Measurements from ENCODE around the gene CUL9. TPM values are rescaled to one million over a fixed set of nuclear protein-coding genes. Genes with fewer than 3 reads are reported as not detected.

CUL9 gene
- total and polyA plus RNA-seq, 4 donors, result 19.7 to 45.6 (median 35.5) TPM

DNA sequence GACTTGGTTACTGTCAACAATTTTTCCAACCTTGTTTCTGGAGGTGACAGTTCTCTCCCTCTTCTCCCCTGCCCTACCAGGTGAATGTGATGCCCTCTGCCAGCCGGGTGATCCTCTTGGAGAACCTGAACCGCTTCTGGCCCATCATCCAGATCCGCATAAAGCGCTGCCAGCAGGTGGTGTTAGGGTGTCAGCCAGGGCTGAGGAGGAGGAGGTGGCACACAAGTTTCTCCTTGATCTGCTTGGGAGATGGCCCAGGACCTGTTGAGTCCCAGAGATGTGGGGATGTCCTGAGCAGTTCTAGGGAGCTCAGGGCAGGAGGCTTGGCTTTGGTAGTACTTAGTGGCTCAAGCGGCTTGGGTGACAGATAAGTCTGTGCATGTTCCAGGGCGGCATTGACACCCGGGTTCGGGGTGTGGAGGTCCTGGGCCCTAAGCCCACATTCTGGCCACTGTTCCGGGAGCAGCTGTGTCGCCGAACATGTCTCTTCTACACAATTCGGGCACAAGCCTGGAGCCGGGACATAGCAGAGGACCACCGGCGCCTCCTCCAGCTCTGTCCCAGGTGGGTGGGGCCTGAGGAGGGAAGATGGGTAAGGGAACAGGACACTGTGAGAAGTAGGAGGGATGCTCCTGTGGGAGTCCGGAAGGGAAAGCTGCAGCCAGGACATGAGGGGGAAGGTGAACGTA, 21.2 kb downstream of the CUL9 start:
- Histone ChIP-seq H3K4me3 (no peak overlapping the region), H3K27me3 (ENCODE audit: control insufficient read depth in 3 of 3, insufficient read depth in 3 of 3, low read length in 2 of 3) (no peaks in the 10 kb centered on the region), H3K27ac (ENCODE audit: low read depth in 1 of 2, low read length in 1 of 2) (no peak overlapping the region), H3K4me1 (ENCODE audit: control insufficient read depth in 5 of 5, insufficient read depth in 5 of 5, low read length in 5 of 5) (no peaks in the 10 kb centered on the region), H3K9me3 (ENCODE audit: control insufficient read depth in 4 of 4, insufficient read depth in 3 of 4, low read length in 3 of 4) (no peaks in the 10 kb centered on the region), H3K36me3 (ENCODE audit: control insufficient read depth in 4 of 4, insufficient read depth in 4 of 4, low read length in 4 of 4) (peaks cover 2 to 31% (median 5%) of the 10 kb centered on the region in 4 donors), H3K9ac (ENCODE audit: insufficient read depth in 1 of 2, low read length in 2 of 2) (no peak overlapping the region)
- no peak for DNase-seq
- 94 to 96% methylated on average over 17 of the region's 17 CpGs for WGBS, 2 donors
- ATAC-seq (ENCODE audit: insufficient read depth, low FRiP score), result no peak
- TF ChIP-seq, protein P1, sequence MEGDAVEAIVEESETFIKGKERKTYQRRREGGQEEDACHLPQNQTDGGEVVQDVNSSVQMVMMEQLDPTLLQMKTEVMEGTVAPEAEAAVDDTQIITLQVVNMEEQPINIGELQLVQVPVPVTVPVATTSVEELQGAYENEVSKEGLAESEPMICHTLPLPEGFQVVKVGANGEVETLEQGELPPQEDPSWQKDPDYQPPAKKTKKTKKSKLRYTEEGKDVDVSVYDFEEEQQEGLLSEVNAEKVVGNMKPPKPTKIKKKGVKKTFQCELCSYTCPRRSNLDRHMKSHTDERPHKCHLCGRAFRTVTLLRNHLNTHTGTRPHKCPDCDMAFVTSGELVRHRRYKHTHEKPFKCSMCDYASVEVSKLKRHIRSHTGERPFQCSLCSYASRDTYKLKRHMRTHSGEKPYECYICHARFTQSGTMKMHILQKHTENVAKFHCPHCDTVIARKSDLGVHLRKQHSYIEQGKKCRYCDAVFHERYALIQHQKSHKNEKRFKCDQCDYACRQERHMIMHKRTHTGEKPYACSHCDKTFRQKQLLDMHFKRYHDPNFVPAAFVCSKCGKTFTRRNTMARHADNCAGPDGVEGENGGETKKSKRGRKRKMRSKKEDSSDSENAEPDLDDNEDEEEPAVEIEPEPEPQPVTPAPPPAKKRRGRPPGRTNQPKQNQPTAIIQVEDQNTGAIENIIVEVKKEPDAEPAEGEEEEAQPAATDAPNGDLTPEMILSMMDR (IDR thresholded peaks at IDR 0.05; ENCODE audit: control extremely low read depth, extremely low read depth), result no peak

DNA sequence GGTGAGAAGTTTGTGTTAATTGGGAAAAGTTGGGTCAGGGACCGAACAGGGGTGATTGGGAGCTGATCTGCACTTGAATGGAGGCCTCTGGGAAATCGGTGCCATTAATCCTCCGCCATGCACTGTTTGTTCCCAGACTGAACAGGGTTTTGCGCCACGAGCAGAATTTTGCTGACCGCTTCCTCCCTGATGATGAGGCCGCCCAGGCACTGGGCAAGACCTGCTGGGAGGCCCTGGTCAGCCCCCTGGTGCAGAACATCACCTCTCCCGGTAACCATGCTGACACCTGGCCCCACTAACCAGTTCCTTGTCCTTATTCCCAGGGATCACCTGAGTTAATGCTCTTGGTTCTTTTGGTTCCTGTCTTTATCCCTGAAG, 21.7 kb downstream of the CUL9 start:
- DNase-seq (no peak), ATAC-seq (ENCODE audit: insufficient read depth, low FRiP score) (no peak)
- WGBS, 2 donors, result 95 to 97% methylated on average over 8 of the region's 8 CpGs
- TF ChIP-seq, protein P1 (IDR thresholded peaks at IDR 0.05; ENCODE audit: control extremely low read depth, extremely low read depth), result no peak
- no peak overlapping the region for H3K4me3 ChIP-seq
- no peak overlapping the region for H3K27ac ChIP-seq (ENCODE audit: low read depth in 1 of 2, low read length in 1 of 2)
- peaks cover 2 to 28% (median 5%) of the 10 kb centered on the region in 4 donors for H3K36me3 ChIP-seq (ENCODE audit: control insufficient read depth in 4 of 4, insufficient read depth in 4 of 4, low read length in 4 of 4)
- no peaks in the 10 kb centered on the region for H3K27me3 ChIP-seq (ENCODE audit: control insufficient read depth in 3 of 3, insufficient read depth in 3 of 3, low read length in 2 of 3)
- H3K9me3 ChIP-seq (ENCODE audit: control insufficient read depth in 4 of 4, insufficient read depth in 3 of 4, low read length in 3 of 4), result no peaks in the 10 kb centered on the region
- no peaks in the 10 kb centered on the region for H3K4me1 ChIP-seq (ENCODE audit: control insufficient read depth in 5 of 5, insufficient read depth in 5 of 5, low read length in 5 of 5)
- no peak overlapping the region for H3K9ac ChIP-seq (ENCODE audit: insufficient read depth in 1 of 2, low read length in 2 of 2)

DNA sequence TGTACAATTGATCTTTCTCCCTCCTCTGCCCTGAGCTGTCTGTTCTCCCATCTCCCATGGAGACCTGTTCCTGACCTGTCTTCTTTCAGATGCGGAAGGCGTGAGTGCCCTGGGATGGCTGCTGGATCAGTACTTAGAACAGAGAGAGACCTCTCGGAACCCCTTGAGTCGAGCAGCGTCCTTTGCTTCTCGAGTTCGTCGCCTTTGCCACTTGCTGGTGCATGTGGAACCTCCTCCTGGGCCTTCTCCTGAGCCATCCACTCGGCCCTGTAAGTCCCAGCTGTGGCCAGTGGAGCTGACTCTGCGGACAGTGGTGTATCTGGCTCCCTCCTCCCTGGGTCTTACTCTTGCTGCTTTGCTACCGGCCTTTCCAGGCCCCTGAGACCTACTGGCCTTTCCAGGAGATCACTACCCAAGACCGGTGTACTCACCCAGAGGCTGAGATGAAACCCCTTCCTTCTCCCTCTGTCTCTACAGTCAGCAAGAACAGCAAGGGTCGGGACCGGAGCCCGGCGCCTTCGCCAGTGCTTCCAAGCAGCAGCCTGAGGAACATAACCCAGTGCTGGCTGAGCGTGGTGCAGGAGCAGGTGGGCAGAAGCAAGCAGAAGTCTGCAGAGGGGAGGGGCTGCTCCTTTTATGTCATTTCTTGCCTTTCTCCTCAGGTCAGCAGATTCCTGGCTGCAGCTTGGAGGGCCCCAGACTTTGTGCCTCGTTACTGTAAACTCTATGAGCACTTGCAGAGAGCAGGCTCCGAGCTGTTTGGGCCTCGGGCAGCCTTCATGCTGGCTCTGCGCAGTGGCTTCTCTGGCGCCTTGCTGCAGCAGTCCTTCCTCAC, 22.5 kb downstream of the CUL9 start:
- TF ChIP-seq, protein P1 (IDR thresholded peaks at IDR 0.05; ENCODE audit: control extremely low read depth, extremely low read depth), result no peak
- ATAC-seq (ENCODE audit: insufficient read depth, low FRiP score) (no peak), DNase-seq (no peak)
- 95 to 97% methylated on average over 23 of the region's 23 CpGs for WGBS, 2 donors
- Histone ChIP-seq H3K36me3 (ENCODE audit: control insufficient read depth in 4 of 4, insufficient read depth in 4 of 4, low read length in 4 of 4) (peaks cover 2 to 25% (median 5%) of the 10 kb centered on the region in 4 donors), H3K9me3 (ENCODE audit: control insufficient read depth in 4 of 4, insufficient read depth in 3 of 4, low read length in 3 of 4) (no peaks in the 10 kb centered on the region), H3K27ac (ENCODE audit: low read depth in 1 of 2, low read length in 1 of 2) (no peak overlapping the region), H3K4me1 (ENCODE audit: control insufficient read depth in 5 of 5, insufficient read depth in 5 of 5, low read length in 5 of 5) (no peaks in the 10 kb centered on the region), H3K9ac (ENCODE audit: insufficient read depth in 1 of 2, low read length in 2 of 2) (no peak overlapping the region), H3K27me3 (ENCODE audit: control insufficient read depth in 3 of 3, insufficient read depth in 3 of 3, low read length in 2 of 3) (no peaks in the 10 kb centered on the region), H3K4me3 (no peak overlapping the region)

All from lung (tissue), 12 donors.